ENCODE results near the gene RTP5.

The RTP5 gene

GRCh38 chr2:241887806-241888522 is 18.4 kb downstream of the RTP5 start:
- no peak for DNase-seq (ENCODE audit: low read depth in 2 of 2)

DNA sequence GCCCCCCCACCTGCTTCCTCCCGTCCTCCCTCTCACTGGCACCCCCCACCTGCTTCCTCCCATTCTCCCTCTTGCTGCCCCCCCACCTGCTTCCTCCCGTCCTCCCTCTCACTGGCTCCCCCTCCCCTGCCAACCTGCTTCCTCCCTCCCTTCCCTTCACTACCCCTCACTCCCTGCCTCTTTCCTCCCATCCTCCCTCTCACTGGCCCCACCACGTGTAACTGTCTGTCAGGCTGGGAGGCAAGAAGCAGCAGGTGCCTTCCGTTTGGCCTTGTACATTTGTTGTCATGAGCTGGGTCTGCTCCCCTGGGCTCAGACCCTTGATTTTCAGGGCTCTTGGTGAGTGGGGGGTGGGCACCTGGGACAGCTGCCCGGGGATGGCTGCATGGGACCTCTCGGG is 19.1 kb downstream of the RTP5 start:
- DNase-seq (ENCODE audit: low read depth in 2 of 2), result no peak

DNA sequence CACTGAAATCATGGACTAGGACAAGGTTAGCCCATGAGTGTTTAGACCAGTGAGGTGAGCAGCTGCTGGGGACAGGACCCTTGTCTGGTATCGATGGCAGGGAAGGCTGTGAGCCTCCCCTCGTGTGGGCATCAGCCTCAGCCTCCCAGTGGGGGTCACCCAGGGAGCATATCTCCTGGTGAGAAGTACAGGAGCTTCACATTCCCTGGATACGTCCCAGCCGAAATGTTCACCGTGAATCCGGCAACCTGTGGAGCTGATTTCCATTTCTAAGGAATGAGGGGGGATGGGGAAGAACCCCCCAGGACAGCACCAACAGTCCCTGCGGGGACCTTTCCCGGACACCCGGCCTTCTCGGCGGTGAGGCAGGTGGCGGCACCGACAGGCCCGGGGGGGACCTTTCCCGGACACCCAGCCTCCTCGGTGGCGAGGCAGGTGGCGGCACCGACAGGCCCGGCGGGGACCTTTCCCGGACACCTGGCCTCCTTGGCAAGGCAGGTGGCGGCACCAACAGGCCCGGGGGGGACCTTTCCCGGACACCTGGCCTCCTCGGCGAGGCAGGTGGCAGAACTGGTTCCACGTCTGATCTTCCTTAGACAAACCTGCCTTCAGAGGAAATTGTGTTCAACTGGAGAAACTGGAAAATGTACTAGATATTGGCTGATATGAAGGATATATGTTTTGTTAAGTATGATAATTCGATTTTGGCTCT is 21.2 kb downstream of the RTP5 start:
- DNase-seq (ENCODE audit: low read depth in 2 of 2), result no peak

- DNase-seq (ENCODE audit: low read depth in 2 of 2), result no peak
Measured at GRCh38 chr2:241891315-241891987, 21.9 kb downstream of the RTP5 start.

- no peak for DNase-seq (ENCODE audit: low read depth in 2 of 2)
Measured at GRCh38 chr2:241891988-241892298, 22.4 kb downstream of the RTP5 start.

GRCh38 chr2:241892299-241893137 is 23.0 kb downstream of the RTP5 start:
- DNase-seq (ENCODE audit: low read depth in 2 of 2), result no peak

GRCh38 chr2:241893265-241893664 is 23.7 kb downstream of the RTP5 start:
- no peak for DNase-seq (ENCODE audit: low read depth in 2 of 2)

GRCh38 chr2:241894056-241894641 is 24.6 kb downstream of the RTP5 start:
- no peak for DNase-seq (ENCODE audit: low read depth in 2 of 2)

GRCh38 chr2:241894681-241895426 is 25.3 kb downstream of the RTP5 start:
- DNase-seq (ENCODE audit: low read depth in 2 of 2), result no peak

GRCh38 chr2:241895427-241895711 is 25.8 kb downstream of the RTP5 start:
- no peak for DNase-seq (ENCODE audit: low read depth in 2 of 2)

DNA sequence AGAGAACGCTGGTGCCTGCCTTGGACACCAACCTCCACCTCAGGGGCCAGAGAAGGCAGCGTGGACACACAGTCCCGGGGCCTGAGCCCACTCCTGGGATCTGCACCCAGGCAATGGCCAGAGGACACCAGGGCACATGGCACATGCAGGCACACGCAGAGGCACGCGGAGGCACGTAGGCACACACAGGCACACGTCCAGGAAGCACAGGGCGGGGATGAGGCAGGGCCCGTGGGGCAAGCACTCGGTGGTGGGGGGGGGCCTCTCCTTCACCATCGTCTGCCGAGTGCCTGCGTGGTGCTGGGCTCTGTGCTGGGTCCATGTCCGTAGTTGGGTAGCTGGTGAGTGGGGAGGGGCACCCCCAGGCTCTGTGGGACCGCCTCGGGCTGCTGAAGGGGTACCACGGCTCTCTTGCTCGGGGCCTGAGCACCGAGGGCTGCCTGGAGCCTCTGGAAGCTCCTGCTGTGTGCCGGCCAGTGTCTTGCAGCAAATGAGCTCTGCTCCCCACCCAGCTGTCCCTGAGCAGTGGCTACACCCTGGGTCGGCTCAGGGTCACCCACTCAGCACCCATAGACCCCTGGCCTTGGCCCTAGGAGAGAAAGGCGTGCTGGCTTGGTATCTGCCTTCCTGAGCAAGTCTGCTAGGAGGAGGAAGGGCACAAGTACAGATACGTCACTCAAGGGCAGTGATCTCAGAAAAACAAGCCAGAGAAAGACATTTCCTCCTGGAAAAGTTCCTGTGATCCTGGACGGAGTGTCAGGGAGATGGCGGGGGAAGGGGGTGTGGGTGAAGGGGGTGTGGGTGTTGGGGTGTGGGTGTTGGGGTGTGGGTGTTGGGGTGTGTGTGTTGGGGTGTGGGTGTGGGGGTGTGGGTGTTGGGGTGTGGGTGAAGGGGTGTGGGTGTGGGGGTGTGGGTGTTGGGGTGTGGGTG is 26.4 kb downstream of the RTP5 start:
- no peak for DNase-seq (ENCODE audit: low read depth in 2 of 2)

- DNase-seq (ENCODE audit: low read depth in 2 of 2), result no peak
Measured at GRCh38 chr2:241896746-241897201, 27.2 kb downstream of the RTP5 start.

DNA sequence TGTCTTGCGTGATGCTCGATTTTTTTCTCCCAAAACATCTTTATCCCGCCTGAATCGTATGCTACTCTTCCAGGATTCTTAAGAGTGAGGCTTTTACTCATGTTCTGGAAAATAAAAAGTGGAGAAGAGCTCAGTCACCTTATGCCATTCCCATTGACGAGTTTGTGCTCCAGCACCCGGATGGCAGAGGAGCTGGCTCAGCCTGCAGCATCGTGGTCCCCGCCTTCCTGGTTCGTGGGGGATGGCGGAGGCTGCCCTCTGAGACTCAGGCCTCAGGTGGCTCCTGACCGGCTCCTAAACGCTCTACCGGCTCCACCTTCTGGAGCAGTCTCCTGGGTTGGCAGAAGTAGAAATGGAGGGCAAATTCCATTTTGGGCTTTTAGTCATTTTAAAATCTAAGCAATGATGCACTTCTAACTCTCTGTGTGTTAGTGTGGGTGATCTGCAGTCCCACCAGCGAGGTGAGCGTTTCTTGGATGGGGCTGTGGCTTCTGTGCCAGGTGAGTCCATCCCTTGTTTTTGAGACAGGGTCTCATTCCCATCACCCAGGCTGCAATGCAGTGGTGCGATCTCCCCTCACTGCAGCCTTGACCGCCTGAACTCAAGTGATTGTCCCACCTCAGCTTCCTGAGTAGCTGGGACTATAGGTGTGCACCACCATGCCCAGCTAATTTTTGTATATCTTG is 27.8 kb downstream of the RTP5 start:
- no peak for DNase-seq (ENCODE audit: low read depth in 2 of 2)

- DNase-seq (ENCODE audit: low read depth in 2 of 2), result no peak
Measured at GRCh38 chr2:241898463-241899270, 29.1 kb downstream of the RTP5 start.

DNA sequence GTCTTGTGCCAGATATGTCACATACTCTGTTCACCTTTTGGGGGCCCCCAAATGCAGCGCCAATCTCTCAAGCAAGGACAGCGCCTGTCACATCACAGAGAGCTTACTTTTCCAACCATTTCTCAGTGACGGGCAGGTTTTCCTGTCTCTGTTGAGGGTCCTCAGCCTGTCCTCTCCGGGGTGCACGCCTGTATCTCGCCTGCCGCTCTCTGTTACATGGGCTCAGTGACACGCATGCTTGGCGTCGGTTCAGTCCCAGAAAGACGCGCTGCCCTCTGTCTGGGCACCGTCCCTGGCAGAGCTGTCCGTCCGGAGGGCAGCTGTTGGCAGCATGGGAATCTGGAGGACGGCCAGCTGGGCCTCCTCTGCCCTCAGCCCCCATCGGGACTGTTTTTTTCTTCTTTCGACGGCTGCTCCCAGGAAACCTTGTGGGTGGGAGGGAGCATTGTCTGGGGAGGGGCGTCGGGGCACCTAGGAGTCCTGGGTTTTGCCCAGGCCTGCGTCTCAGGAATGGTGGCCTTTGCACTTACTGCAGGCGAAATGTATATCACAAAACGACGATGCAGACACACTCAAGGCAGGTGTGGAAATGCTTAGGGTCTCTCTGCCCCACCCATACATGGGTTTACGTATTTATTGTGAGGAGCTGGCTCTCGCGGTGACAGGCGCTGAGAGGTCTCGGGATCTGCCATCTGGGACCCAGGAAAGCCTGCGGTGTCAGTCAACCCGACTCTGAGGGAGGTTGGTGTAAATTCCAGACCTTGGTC is 30.9 kb downstream of the RTP5 start:
- no peak for DNase-seq (ENCODE audit: low read depth in 2 of 2)

DNA sequence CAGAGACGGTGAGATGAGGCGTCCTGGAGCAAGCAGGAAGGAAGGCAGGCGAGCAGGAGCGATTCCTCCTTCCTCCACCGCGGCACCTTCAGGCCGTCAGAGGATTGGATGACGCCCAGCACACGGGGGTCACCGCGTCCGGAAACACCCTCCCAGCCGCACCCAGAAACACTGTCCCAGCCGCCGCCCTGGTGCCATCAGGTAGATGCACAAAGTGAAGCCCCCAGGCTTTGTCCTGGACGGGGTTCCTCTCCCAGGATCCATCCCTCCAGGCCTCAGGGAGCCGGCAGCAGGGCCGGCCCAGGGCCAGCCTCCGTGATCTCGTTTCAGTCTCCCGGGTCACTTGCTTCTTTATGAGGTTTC is 31.5 kb downstream of the RTP5 start:
- DNase-seq (ENCODE audit: low read depth in 2 of 2), result no peak

GRCh38 chr2:241901500-241902351 is 32.2 kb downstream of the RTP5 start:
- no peak for DNase-seq (ENCODE audit: low read depth in 2 of 2)

All from stimulated activated CD4-positive, alpha-beta T cell treated with anti-CD3 and anti-CD28 coated beads, Interleukin-1b, Interleukin-23, amount 100 ng/mL, for 1 hour (primary cell).